Measurements from ENCODE around the gene DIPK2A.

DIPK2A gene

GRCh38 chr3:143971359-143972154 lies at the start of gene DIPK2A:
Gene DIPK2A, plus strand, starts transcription at chr3:143971823. Its CDS starts 510 bp downstream, at chr3:143972333.
- peak; percentile 98 for DNase-seq

DNA sequence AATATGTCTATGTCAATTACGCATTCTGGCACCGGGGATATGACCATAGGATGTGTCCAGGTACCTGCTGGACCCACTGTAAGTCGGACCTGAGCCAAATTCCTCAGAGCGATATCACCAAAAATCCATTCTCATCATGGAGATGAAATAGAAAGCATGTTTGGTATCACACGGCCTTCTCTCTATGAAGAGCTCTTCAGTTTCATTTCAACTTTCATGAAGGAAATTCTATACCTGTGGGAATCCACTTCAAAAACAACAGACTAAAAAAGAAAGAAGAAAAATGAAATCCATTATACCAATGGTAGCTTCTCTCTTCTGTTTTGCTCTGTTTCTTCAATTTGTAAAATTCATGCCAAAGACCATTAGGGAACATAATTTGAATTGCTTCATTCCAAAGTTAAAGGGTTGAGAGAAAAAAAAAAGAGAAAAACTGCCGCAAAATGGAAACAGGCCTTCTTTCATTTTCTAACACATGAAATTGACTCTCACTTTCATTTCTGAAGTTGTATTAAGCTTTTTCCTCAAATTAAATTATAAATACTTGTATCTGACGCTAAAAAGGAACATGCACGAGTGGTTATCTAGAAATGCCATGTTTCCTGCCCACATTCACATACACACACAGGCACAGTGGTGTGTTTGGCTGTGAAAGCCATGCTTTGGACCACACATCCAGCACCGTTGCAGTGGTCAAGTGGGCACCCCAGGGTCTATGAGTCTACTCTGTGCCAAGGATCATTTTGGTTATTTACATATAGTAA lies 46.9 kb upstream of the DIPK2A start:
- DNase-seq, result no peak

DNA sequence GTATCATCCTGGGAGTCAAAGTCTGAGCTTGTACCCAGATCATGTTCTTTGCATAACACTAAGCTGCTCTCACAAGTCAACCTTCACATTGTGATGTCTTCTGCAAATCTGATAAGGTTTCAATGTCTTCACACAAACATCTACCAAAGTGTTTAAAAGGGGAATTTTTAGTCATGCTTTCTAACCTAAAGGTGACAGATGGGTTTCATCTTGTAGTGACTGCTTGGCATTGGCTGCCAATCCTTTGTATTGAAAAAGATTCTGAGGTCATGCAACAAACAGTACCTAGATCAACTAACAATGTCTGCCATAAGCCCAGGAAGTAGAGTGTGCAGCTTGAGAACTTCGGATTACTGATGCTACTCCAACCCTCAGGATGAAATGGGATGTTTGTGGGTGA lies 43.6 kb upstream of the DIPK2A start:
- DNase-seq, result no peak

- no peak for DNase-seq
Observed at GRCh38 chr3:143928541-143929255, 42.9 kb upstream of the DIPK2A start.

DNA sequence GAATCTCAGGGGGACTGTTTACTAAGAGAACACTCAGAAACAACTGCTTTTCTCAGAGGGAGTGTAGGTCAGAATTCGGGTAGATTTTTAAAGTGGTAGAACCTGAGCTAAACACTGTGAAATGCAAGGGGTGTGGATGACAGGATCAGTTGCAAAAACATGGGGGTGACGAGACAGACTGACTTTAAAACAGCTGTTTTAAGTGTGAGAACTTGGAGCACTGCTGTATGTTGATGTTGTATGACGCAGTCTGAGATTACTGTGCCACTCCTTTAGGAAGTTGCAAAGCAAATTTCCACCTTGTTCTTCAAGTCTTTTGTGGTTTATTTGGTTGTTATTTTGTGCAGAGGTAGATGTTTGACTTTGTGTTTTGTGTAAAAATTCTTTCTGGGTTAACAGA lies 36.8 kb upstream of the DIPK2A start:
- no peak for DNase-seq

- DNase-seq, result no peak
Observed at GRCh38 chr3:143935678-143936077, 35.9 kb upstream of the DIPK2A start.

- no peak for DNase-seq
Observed at GRCh38 chr3:143950810-143951209, 20.8 kb upstream of the DIPK2A start.

GRCh38 chr3:143951351-143951971 lies 20.2 kb upstream of the DIPK2A start:
- no peak for DNase-seq

- DNase-seq, result no peak
Observed at GRCh38 chr3:143952569-143953072, 19.0 kb upstream of the DIPK2A start.

GRCh38 chr3:143955113-143955512 lies 16.5 kb upstream of the DIPK2A start:
- DNase-seq, result no peak

GRCh38 chr3:143956838-143957237 lies 14.8 kb upstream of the DIPK2A start:
- DNase-seq, result no peak

- DNase-seq, result no peak
Observed at GRCh38 chr3:143957453-143957852, 14.2 kb upstream of the DIPK2A start.

- DNase-seq, result no peak
Observed at GRCh38 chr3:143958966-143959365, 12.7 kb upstream of the DIPK2A start.

DNA sequence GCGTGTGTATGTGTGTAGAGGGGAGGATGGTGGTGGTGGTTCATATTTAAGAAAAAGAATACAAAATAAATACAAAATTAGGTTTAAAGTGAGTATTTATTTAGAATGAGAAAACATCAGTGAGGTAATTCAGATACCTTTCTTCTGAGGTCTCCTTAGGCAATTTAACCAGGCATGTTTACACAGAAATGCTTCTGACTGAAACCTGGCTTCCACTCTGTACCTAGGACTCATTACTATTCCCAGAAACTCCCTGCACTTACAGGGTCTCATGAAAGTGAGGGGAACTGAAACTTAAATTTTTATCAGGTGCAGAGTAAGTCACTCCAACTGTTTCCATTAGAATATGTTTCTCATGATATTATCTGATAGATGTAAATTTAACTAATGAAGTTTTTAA lies 10.3 kb upstream of the DIPK2A start:
- no peak for DNase-seq

DNA sequence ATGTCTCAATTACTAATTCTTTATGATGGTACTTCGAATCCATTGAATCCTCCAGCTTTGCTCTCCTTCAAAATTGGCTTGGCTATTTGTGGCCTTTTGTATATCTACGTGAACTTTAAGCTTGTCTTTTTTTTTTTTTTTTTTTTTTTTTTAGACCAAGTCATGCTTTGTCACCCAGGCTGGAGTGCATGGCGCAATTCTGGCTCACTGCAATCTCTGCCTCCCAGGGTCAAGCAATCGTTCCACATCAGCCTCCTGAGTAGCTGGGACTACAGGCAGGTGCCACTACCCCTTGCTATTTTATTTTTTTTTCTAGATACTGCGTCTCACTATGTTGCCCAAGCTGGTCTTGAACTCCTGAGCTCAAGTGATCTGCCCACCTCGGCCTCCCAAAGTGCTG lies 7.7 kb upstream of the DIPK2A start:
- DNase-seq, result no peak

DNA sequence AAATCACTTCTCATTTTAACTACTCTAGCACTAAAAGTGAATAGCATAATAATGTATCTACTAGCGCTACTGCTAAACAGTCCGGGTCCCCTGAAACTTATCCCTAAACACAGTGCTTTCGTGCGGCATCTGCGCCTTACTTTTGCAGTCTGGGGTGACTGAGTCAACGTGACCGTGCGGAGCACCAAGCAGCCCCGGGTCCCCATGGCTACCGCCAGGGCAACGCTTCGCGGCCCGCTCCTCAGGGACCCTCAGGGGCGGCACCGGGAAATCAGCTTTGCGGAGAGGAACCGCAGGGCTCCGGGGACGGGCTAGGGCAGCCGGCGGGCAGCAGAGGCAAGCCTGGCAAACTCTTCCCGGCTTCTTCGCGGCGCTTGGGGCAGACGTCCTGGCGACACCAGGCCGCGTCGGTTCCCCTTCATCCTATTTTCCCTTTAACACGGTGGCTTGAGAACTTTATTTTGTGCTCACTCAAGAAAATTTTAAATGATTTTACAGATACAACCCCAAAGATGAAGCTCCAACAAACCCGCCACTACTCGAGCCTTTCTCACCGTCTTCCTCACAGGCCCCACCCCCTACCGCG lies 757 bp upstream of the DIPK2A start:
- DNase-seq, result peak; percentile 84

DNA sequence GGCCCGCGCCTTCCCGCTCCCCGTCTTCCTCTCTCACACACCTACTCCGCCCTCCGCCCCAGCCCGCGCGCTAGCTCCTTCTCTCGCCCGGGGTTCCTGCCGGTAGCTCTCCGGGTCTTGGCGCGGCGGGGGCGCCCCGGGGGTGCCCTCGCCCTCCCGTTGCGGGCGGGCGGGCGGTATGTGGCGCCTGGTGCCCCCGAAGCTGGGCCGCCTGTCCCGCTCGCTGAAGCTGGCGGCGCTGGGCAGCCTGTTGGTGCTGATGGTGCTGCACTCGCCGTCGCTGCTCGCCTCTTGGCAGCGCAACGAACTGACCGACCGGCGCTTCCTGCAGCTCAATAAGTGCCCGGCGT lies 507 bp downstream of the DIPK2A start:
- DNase-seq, result no peak

GRCh38 chr3:143972505-143973258 lies 1.1 kb downstream of the DIPK2A start:
- peak; percentile 86 for DNase-seq

GRCh38 chr3:143973259-143974021 lies 1.8 kb downstream of the DIPK2A start:
- no peak for DNase-seq

GRCh38 chr3:143974271-143975238 lies 2.9 kb downstream of the DIPK2A start:
- no peak for DNase-seq
